IMR-90 (cell line): ENCODE measurements around the gene PTP4A2. TPM values are rescaled to one million over a fixed set of nuclear protein-coding genes. Genes with fewer than 3 reads are reported as not detected.

ENCODE experiments used
- ATAC-seq: fragments of 200-7000 bp; cut with Tn5 transposase; 2 replicates; pipeline ENCODE4 v1.9.1; 2020; ENCODE audit warnings: low read depth, mild to moderate bottlenecking, moderate library complexity
- BruUV-seq: library from RNA; stranded (reverse); fragments of 400-500 nt; replicated peaks from 2 replicates; lab custom pipeline; 2021; lab: Mats Ljungman, UMichigan
- CTCF ChIA-PET: fragments of 300-600 bp; formaldehyde crosslinking; extraction: SDS; loops from one replicate; lab custom pipeline; 2021; ENCODE audit warnings: antibody characterized with exemption; lab: Yijun Ruan, JAX
- POLR2A ChIA-PET: fragments of 300-600 bp; sonication (Branson Sonifier 250); formaldehyde crosslinking; loops from one replicate; lab custom pipeline; 2022; ENCODE audit warnings: antibody characterized with exemption; ENCODE audit not compliant: unreplicated experiment; lab: Charles Lee
- DNase-seq: peaks from one replicate; pipeline ENCODE4 v3.0.0; 2013
- H2AFZ ChIP-seq: replicated peaks from 2 replicates; pipeline ENCODE3; 2013; ENCODE audit warnings: low read length, mild to moderate bottlenecking; ENCODE audit not compliant: poor library complexity
- H2AK5ac ChIP-seq: 2 replicates; pipeline ENCODE4 v1.6.1; 2013; ENCODE audit warnings: low read depth, low read length, inconsistent platforms
- H2AK9ac ChIP-seq: replicated peaks from 2 replicates; pipeline ENCODE3; 2013; ENCODE audit warnings: mild to moderate bottlenecking, low read depth, low read length, moderate library complexity; ENCODE audit not compliant: poor library complexity
- H2BK120ac ChIP-seq: 2 replicates; pipeline ENCODE4 v1.6.1; 2013; ENCODE audit warnings: low read depth, low read length, inconsistent platforms
- H2BK15ac ChIP-seq: 3 replicates; pipeline ENCODE4 v1.6.1; 2013; ENCODE audit warnings: low read depth, low read length, inconsistent platforms
- H2BK20ac ChIP-seq: 2 replicates; pipeline ENCODE4 v1.6.1; 2013; ENCODE audit warnings: low read depth, mild to moderate bottlenecking, inconsistent platforms, low read length, moderate library complexity
- H2BK5ac ChIP-seq: 2 replicates; pipeline ENCODE4 v1.6.1; 2013; ENCODE audit warnings: mild to moderate bottlenecking, low read depth, low read length, inconsistent platforms; ENCODE audit not compliant: poor library complexity, severe bottlenecking
- H3K14ac ChIP-seq: replicated peaks from 2 replicates; pipeline ENCODE4 v1.6.1; 2013; ENCODE audit warnings: low read depth, low read length, inconsistent platforms
- H3K18ac ChIP-seq: 2 replicates; pipeline ENCODE4 v1.6.1; 2013; ENCODE audit warnings: low read depth, low read length, control low read depth
- H3K23ac ChIP-seq: 2 replicates; pipeline ENCODE4 v1.6.1; 2013; ENCODE audit warnings: low read depth, low read length, inconsistent platforms
- H3K27ac ChIP-seq: 2 replicates; pipeline ENCODE4 v1.5.1; 2013; ENCODE audit warnings: mild to moderate bottlenecking, control low read depth, low read length; ENCODE audit not compliant: insufficient read depth
- H3K27me3 ChIP-seq: 2 replicates; pipeline ENCODE4 v1.6.1; 2013; ENCODE audit warnings: low read length; ENCODE audit not compliant: control insufficient read depth, insufficient read depth
- H3K36me3 ChIP-seq: 2 replicates; pipeline ENCODE4 v1.6.1; 2013; ENCODE audit warnings: low read length, mixed read lengths; ENCODE audit not compliant: control insufficient read depth, insufficient read depth
- H3K4ac ChIP-seq: 2 replicates; pipeline ENCODE4 v1.6.1; 2013; ENCODE audit warnings: low read depth, low read length, inconsistent platforms
- H3K4me1 ChIP-seq: 2 replicates; pipeline ENCODE4 v1.6.1; 2013; ENCODE audit warnings: low read length, mixed read lengths; ENCODE audit not compliant: control insufficient read depth, insufficient read depth
- H3K4me2 ChIP-seq: 2 replicates; pipeline ENCODE4 v1.6.1; 2013; ENCODE audit warnings: low read depth, mild to moderate bottlenecking, control low read depth, low read length, moderate library complexity
- H3K4me3 ChIP-seq: 2 replicates; pipeline ENCODE4 v1.5.1; 2013; ENCODE audit warnings: low read depth, mild to moderate bottlenecking, control low read depth, low read length, moderate library complexity; ENCODE audit not compliant: insufficient read depth
- H3K56ac ChIP-seq: 2 replicates; pipeline ENCODE4 v1.6.1; 2013; ENCODE audit warnings: low read length, inconsistent platforms; ENCODE audit not compliant: insufficient read depth; ENCODE audit errors: extremely low read depth
- H3K79me1 ChIP-seq, 2 experiments: 2 replicates each; pipeline ENCODE4 v1.6.1; 2013; ENCODE audit warnings: low read length in 2 of 2, inconsistent platforms in 1 of 2, low read depth in 1 of 2
- H3K9ac ChIP-seq: 2 replicates; pipeline ENCODE4 v1.6.1; 2013; ENCODE audit warnings: low read depth, low read length, control low read depth
- H3K9me1 ChIP-seq: 2 replicates; pipeline ENCODE4 v1.6.1; 2013; ENCODE audit warnings: low read length, inconsistent platforms; ENCODE audit not compliant: insufficient read depth
- H3K9me3 ChIP-seq: 2 replicates; pipeline ENCODE4 v1.6.1; 2013; ENCODE audit warnings: low read length; ENCODE audit not compliant: control insufficient read depth, insufficient read depth
- H4K20me1 ChIP-seq: 2 replicates; pipeline ENCODE4 v1.6.1; 2013; ENCODE audit warnings: low read length, inconsistent platforms; ENCODE audit not compliant: insufficient read depth
- H4K5ac ChIP-seq: 2 replicates; pipeline ENCODE4 v1.6.1; 2013; ENCODE audit warnings: mild to moderate bottlenecking, low read depth, low read length, control low read depth
- H4K8ac ChIP-seq, 2 experiments: 2 replicates each; pipeline ENCODE4 v1.6.1; 2013; ENCODE audit warnings: low read depth in 2 of 2, low read length in 2 of 2, control low read depth in 1 of 2, inconsistent platforms in 1 of 2
- H4K91ac ChIP-seq: 2 replicates; pipeline ENCODE4 v1.6.1; 2013; ENCODE audit warnings: low read depth, low read length, inconsistent platforms; ENCODE audit not compliant: insufficient read depth
- BHLHE40 ChIP-seq: fragments of 150-350 bp; IDR thresholded peaks from 2 replicates; pipeline ENCODE4 v1.6.1; 2016; ENCODE audit warnings: mild to moderate bottlenecking, low read depth, low read length
- CEBPB ChIP-seq: IDR thresholded peaks from 2 replicates; pipeline ENCODE4 v1.6.1; 2012; ENCODE audit warnings: low read depth, low read length, improper control_type of control experiment
- WGBS, 2 experiments: methylation state at CpG; one replicate each; pipeline versions ENCODE4 v1.1.5 to v1.1.7; 2013; ENCODE audit warnings: missing lambda C conversion rate in 2 of 2; ENCODE audit not compliant: insufficient read length in 1 of 2; ENCODE audit errors: extremely low coverage in 2 of 2; 5-methylcytosine and 5-hydroxymethylcytosine counted together
- dilution Hi-C: fragments of 300-500 bp; cut with HindIII; formaldehyde crosslinking; loops from one replicate; pipeline ENCODE4 v1.14.3; 2018; ENCODE audit warnings: low sequenced_read_pairs; ENCODE audit not compliant: unreplicated experiment
- in situ Hi-C: fragments of 300-500 bp; cut with MboI; formaldehyde crosslinking; loops from 3 replicates; pipeline ENCODE4 v1.14.3; 2019; ENCODE audit warnings: low sequenced_read_pairs, inconsistent platforms, mixed read lengths
- intact Hi-C: fragments of 100-400 bp; cut with micrococcal nuclease; formaldehyde crosslinking; loops from 2 replicates; pipeline ENCODE4 v1.10.0; 2022
- polyA plus RNA-seq, 3 experiments: library from polyadenylated mRNA; depleted of rRNA; stranded (reverse); fragments of >200 nt; gene quantifications; 2 replicates each; pipeline ENCODE4 v1.2.3, GENCODE V29; 2012; ENCODE audit warnings: low replicate concordance in 1 of 3
- total RNA-seq: library from RNA; depleted of rRNA; stranded (reverse); fragments of >200 nt; gene quantifications from 2 replicates; pipeline ENCODE4 v1.2.3, GENCODE V29; 2012

Gene PTP4A2
- total and polyA plus RNA-seq, 2 of the 4 experiments (the other 2 are of a cell fraction) = 135 to 328 TPM

GRCh38 chr1:31862071-31862470, 76.1 kb downstream of the PTP4A2 start:
- POLR2A ChIA-PET = no interaction called here
- H4K20me1 ChIP-seq = no peaks in the 10 kb centered on the region
- CTCF ChIA-PET = no interaction called here
- no peak overlapping the region for H3K4me3 ChIP-seq
- no peak overlapping the region for H3K14ac ChIP-seq
- no CpG with 5 or more reads among the region's 4 CpGs for WGBS, 2 experiments
- no peak overlapping the region for H2BK15ac ChIP-seq
- no peaks in the 10 kb centered on the region for H3K9me3 ChIP-seq
- H3K4me1 ChIP-seq = no peaks in the 10 kb centered on the region
- no TSS peak for BruUV-seq
- no peak overlapping the region for H4K91ac ChIP-seq
- no peak overlapping the region for H3K18ac ChIP-seq
- no peak overlapping the region for H3K9ac ChIP-seq
- no peak overlapping the region for H3K27ac ChIP-seq
- no peak overlapping the region for H4K5ac ChIP-seq
- H2BK5ac ChIP-seq = no peak overlapping the region
- H2AK9ac ChIP-seq = no peak overlapping the region
- in situ Hi-C loops = no loop called here
- no peak overlapping the region for H2BK120ac ChIP-seq
- ATAC-seq (no peak), DNase-seq (no peak)
- H4K8ac ChIP-seq = no peak overlapping the region
- H2AK5ac ChIP-seq = no peak overlapping the region
- no peaks in the 10 kb centered on the region for H3K27me3 ChIP-seq
- no peaks in the 10 kb centered on the region for H3K36me3 ChIP-seq
- no peak overlapping the region for H2BK20ac ChIP-seq
- H3K56ac ChIP-seq = no peak overlapping the region
- no peak overlapping the region for H3K4me2 ChIP-seq
- no peaks in the 10 kb centered on the region for H3K79me1 ChIP-seq
- no peaks in the 10 kb centered on the region for H3K9me1 ChIP-seq
- H3K23ac ChIP-seq = no peak overlapping the region
- TF ChIP-seq CEBPB = no peak
- TF ChIP-seq BHLHE40 = no peak
- H2AFZ ChIP-seq = no peak overlapping the region
- no peak overlapping the region for H3K4ac ChIP-seq
- intact Hi-C loops = no loop called here
- dilution Hi-C loops = no loop called here
